ENCODE data around the gene CHMP4B.

CHMP4B gene

GRCh38 chr20:33859751-33860150, 48.6 kb downstream of the CHMP4B start:
- H3K4me3 ChIP-seq (ENCODE audit: low read depth, low read length), result no peak overlapping the region

GRCh38 chr20:33861458-33861857, 50.3 kb downstream of the CHMP4B start:
- no peak overlapping the region for H3K4me3 ChIP-seq (ENCODE audit: low read depth, low read length)

- H3K4me3 ChIP-seq (ENCODE audit: low read depth, low read length), result peak overlapping the region; percentile 4
These were observed 51.7 kb downstream of the CHMP4B start for GRCh38 chr20:33862709-33863403.

DNA sequence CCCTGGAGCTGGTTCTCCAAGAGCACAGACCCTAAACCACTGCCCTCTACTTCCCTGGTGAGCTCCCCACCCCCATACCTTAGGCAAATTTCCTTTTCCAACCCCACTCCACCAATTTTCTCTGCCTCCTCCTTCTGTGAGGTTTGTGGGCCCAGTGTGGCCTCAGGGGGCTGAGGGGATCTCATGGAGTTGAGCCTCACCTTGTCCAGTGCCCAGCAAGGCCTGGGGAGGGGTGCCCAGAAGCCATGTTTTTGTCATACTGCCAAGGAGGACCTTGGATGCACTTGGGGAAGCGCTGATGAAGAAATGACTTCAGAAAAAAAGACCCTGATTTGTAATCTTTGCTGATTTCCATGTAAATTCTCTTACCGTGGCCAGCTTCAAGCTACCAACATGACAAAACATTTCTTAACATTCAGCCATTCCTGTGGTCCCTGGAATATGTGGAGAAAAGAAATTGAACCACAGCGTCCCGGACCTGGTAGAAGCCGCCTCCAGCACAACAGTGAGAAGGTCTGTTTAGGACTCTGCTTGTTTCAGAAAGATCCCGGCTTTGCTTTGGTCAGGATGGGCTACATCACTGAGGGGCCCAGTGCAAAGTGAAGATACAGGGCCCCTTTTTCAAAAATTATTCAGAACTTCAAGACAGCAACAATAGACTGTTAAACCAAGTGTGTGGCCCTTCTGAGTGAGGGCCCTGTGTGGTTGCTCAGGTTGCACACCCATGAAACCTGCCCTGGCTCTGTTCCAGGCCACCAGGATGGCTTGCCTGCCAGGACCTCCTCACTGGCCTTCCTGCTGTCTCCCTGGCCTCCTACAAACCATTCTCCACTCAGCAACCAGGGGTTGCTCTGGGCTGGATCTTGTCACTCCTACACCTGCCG, 52.5 kb downstream of the CHMP4B start:
- H3K4me3 ChIP-seq (ENCODE audit: low read depth, low read length), result no peak overlapping the region

DNA sequence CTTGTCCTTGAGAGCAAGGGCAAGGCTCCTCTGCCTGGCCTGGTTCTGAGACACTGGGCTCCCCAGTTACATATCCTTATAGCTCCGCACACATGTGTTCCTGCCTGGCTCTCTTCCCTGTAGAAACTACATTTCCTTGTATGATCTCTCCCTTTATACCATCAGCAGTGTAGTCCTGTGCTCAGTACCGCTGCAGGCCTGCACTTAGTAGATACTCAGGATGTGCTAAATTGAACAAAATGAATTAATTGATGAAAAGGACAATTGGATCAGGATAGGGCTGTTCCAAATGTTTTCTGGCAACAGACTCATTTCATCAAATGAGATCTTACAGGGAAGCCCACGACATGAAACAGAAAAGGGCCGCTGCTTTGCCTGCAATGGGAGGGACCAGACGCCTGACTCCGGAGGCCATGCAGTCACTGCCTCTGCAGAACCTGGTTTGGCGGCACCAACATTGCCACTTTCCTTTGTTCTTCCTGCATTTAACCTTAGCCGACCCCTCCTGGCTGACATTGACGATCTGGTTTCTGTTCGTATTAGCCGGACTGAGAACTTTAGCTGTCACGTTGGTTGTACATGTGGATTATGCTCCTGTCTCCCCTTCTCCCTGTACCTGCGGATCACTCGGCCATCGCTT, 53.3 kb downstream of the CHMP4B start:
- no peak overlapping the region for H3K4me3 ChIP-seq (ENCODE audit: low read depth, low read length)

DNA sequence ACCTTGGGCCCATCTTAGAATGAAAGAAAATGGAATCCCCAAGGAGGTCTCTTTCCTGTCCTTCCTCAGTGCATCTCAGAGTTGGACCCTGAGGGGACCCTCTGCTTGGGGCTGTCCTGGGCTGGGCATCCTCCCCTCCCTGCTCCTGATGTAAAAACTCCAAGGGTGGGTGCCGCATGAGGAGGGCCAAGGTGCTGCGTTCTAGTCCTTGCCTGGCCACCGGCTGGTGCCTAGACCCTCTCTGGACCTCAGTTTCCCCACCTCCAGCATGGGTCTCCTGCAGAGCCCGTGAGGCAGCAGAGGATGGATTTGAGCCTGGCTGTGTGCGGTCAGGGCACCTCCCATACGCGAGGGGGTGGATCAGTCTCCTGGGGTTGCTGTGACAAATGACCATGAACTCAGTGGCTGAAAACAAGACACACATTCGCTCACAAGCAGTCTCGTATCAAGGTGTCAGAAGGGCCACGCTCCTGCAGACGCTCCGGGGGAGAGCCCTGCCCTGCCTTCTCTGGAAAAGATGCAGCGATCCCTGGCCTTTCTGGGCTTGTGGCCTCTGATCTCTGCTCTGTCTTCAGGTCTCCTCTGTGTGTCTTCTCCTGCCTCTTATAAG, 54.7 kb downstream of the CHMP4B start:
- H3K4me3 ChIP-seq (ENCODE audit: low read depth, low read length), result no peak overlapping the region

- H3K4me3 ChIP-seq (ENCODE audit: low read depth, low read length), result no peak overlapping the region
These were observed 55.4 kb downstream of the CHMP4B start for GRCh38 chr20:33866398-33867100.

DNA sequence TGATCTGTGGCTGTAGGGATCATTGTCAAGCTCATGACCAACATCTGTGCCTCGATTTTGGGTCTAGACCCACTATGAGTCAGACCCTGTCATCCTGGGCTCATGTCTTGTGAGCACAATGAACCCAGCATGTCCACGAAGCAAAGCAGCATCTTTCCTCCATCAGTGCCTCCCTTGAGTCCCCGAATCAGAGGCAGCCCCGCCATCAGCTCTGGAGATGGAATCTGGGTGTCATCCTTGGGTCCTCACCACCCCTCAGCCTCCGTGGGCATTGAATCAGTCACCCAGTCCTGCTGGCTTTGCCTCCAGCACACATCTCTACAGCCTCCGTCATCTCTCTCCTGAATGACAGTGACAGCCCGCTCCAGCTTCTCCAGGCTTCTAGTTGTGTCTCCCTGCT, 56.9 kb downstream of the CHMP4B start:
- H3K4me3 ChIP-seq (ENCODE audit: low read depth, low read length), result no peak overlapping the region

- no peak overlapping the region for H3K4me3 ChIP-seq (ENCODE audit: low read depth, low read length)
These were observed 57.4 kb downstream of the CHMP4B start for GRCh38 chr20:33868595-33868994.

DNA sequence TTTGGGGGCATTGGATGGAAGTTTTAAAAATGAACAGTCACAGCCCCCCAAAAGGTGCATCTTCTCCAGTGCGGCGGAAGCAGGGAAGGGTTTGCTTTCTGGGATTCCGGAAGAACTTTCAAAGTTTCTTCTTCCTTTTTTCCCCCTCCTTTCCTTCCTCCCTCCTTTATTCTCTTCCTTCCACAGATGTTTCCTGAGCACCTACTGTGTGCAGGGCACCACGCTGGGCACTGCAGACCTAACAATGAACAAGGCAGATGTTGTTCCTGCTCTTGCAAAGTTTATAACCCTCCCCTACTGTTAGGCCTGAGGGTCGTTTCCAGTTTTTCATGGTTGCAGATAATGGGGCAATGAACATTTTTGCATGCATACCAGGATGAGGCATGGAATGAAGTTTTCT, 58.1 kb downstream of the CHMP4B start:
- H3K4me3 ChIP-seq (ENCODE audit: low read depth, low read length), result no peak overlapping the region

GRCh38 chr20:33871362-33871761, 60.2 kb downstream of the CHMP4B start:
- no peak overlapping the region for H3K4me3 ChIP-seq (ENCODE audit: low read depth, low read length)

DNA sequence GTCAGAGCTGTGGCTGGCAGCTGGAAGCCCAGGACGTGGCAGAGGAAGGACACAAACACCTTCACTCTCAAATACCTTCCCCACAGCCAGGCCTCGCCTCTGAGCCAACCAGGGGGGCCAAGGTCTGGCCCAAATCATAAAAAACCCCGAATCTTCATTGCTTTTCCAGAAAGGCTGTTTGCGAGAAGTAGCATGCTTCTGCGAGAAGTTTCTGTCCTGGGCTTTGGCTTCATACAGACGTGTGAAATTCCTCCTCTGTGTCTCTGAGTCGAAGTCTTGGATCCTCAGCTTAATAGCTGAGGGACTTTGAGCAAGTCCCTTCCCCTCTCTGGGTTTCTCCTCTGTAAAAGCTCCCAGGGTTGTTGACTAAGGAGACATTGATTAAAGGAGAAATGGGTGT, 63.0 kb downstream of the CHMP4B start:
- H3K4me3 ChIP-seq (ENCODE audit: low read depth, low read length), result no peak overlapping the region

DNA sequence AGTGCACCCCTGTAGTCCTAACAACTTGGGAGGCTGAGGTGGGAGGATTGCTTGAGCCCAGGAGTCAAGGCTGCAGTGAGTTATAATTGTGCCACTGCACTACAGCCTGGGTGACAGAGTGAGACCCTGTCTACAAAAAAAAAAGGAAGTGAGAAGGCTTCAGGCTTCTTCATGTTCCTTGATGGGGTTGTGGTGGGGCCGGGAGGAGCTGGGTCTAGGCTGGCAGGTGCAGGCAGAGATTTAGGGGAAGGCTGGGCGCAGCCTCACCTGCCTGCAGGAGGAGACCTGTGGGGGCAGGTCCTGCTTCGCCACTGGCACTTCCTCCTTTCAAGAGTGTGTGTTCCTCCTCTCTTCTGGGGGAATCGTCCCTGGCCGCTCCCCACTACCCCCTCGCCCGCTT, 63.9 kb downstream of the CHMP4B start:
- no peak overlapping the region for H3K4me3 ChIP-seq (ENCODE audit: low read depth, low read length)

DNA sequence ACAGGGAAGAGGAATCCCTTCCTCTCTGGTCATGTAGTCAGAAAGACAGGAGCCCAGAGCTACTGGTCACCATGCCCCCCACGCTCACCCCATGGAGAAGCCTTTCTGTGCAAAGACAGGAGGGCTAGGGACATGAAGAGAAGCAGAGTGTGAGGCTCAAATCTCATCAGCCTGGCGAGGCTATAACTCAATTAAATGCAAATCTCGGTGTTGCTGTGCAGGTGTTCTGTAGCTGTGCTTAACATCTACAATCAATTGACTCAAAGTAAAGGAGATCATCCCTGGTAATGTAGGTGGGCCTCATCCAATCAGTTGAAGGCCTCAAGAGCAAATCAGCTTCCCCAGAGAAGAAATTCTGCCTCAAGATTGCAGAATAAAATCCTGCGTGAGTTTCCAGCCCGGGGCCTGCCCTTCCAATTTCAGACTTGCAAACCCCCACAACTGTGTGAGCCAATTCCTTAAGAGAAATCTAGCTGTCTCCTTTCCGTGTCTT, 64.4 kb downstream of the CHMP4B start:
- no peak overlapping the region for H3K4me3 ChIP-seq (ENCODE audit: low read depth, low read length)

DNA sequence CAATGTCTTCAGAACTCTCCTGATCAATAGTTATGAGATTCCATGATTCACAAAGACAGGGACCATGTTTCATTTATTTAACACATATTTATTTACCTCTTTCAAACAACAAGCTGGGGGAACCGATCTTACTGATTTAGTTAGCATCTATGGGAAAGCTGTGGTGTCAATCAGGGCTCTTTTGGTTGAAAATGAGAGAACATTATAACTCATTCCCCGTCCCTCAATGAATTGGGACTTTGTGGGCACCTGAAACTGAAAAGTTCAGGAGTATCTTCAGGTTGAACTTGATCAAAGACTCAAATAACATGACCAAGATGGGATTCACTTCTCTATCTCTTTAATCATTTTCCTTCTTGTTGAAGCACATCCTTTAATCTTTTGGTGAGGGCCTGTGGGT, 67.4 kb downstream of the CHMP4B start:
- H3K4me3 ChIP-seq (ENCODE audit: low read depth, low read length), result no peak overlapping the region

GRCh38 chr20:33880396-33880795, 69.2 kb downstream of the CHMP4B start:
- no peak overlapping the region for H3K4me3 ChIP-seq (ENCODE audit: low read depth, low read length)

DNA sequence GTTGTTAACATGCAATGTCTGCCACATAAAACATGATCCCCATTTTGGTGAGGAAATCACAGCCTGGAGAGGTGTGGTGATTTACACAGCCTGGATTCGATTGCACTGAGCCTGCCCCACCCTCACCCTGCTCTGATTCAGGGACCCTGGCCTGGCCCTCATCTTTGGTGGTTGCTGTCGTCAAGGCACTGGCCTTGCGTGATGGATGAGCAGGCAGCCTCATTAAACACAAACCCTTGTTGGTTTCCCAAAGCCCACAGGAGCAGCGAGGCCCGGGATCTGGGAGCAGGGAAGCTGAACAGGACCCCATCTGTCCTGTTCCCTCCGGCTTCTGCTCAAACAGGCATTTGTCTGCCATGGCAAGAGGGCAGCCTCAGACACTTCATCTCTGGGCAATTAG, 70.8 kb downstream of the CHMP4B start:
- H3K4me3 ChIP-seq (ENCODE audit: low read depth, low read length), result no peak overlapping the region

DNA sequence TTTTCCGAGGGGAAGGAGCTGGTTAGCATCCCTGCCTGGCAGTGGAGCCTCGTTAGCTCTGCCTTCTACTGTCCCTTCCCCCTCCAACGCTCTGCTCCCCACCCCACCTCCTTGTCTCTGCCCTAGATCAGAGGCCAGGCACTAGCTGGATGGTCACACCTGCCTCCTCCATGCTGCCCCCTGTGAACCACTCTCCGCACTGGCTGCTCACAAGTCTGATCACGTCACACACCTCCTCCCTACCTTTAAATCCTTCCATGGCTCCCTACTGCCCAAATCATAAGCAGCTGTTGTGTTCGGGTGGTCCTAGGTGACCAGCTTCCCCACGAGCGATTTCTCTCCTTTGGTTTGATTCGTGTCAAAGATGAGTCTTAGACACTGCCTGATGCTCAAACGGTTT, 71.3 kb downstream of the CHMP4B start:
- no peak overlapping the region for H3K4me3 ChIP-seq (ENCODE audit: low read depth, low read length)

GRCh38 chr20:33883164-33883563, 72.0 kb downstream of the CHMP4B start:
- no peak overlapping the region for H3K4me3 ChIP-seq (ENCODE audit: low read depth, low read length)

DNA sequence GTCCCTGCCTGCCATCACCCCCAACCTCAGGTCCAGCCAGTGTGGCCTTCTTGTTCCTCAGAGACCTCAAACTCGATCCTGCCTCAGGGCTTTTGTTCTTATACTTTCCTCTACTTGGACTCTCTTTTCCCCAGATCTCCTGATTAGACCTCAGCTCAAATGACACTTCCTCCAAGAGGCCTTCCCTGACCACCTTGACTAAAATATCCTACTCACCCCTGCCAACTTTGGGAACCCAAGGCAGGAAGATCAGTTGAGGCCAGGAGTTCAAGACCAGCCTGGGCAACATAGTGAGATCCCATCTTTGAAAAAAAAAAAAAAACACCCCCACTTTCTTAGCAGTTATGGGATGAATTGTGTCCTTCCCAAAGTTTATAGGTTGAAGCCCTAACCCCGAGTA, 73.5 kb downstream of the CHMP4B start:
- H3K4me3 ChIP-seq (ENCODE audit: low read depth, low read length), result no peak overlapping the region

- no peak overlapping the region for H3K4me3 ChIP-seq (ENCODE audit: low read depth, low read length)
These were observed 78.2 kb downstream of the CHMP4B start for GRCh38 chr20:33889312-33889711.
